GM23338 (cell line): ENCODE results near the gene TGFBR1. TPM values are rescaled to one million over a fixed set of nuclear protein-coding genes. Genes with fewer than 3 reads are reported as not detected.

Source experiments
- ATAC-seq: fragments of 200-7000 bp; cut with Tn5 transposase; 3 replicates; pipeline ENCODE4 v1.9.1; 2020
- DNase-seq: peaks from one replicate; pipeline ENCODE4 v3.0.0-alpha.2; 2015; ENCODE audit warnings: low spot score
- H2AFZ ChIP-seq: fragments of 200-600 bp; sonication (generic); 2 replicates; pipeline ENCODE4 v1.8.0; 2016; ENCODE audit warnings: antibody characterized with exemption, mild to moderate bottlenecking, moderate library complexity
- H3F3A ChIP-seq: fragments of 200-600 bp; sonication (generic); replicated peaks from 2 replicates; pipeline ENCODE4 v1.8.0; 2017; ENCODE audit warnings: antibody characterized with exemption, mixed run types, low read depth
- H3K27ac ChIP-seq: fragments of 200-600 bp; sonication (generic); 2 replicates; pipeline ENCODE4 v1.6.1; 2016; ENCODE audit warnings: low read depth
- H3K27me3 ChIP-seq: fragments of 200-600 bp; sonication (generic); 2 replicates; pipeline ENCODE4 v1.8.0; 2016; ENCODE audit warnings: mild to moderate bottlenecking, mixed run types, moderate library complexity; ENCODE audit not compliant: insufficient read depth
- H3K36me3 ChIP-seq: fragments of 200-600 bp; sonication (generic); 2 replicates; pipeline ENCODE4 v1.8.0; 2016; ENCODE audit warnings: mild to moderate bottlenecking; ENCODE audit not compliant: insufficient read depth
- H3K4me1 ChIP-seq: fragments of 200-600 bp; sonication (generic); 2 replicates; pipeline ENCODE4 v1.8.0; 2016; ENCODE audit warnings: mild to moderate bottlenecking, moderate library complexity; ENCODE audit not compliant: insufficient read depth
- H3K4me2 ChIP-seq: fragments of 200-600 bp; sonication (generic); 2 replicates; pipeline ENCODE4 v1.7.1; 2017; ENCODE audit warnings: mixed run types
- H3K4me3 ChIP-seq: fragments of 200-600 bp; sonication (generic); 2 replicates; pipeline ENCODE4 v1.6.1; 2016; ENCODE audit warnings: mixed run types
- H3K79me2 ChIP-seq: fragments of 200-600 bp; sonication (generic); replicated peaks from 2 replicates; pipeline ENCODE4 v1.8.0; 2017; ENCODE audit warnings: mild to moderate bottlenecking; ENCODE audit not compliant: insufficient read depth
- H3K9me2 ChIP-seq: fragments of 200-600 bp; sonication (generic); 2 replicates; pipeline ENCODE4 v1.8.0; 2017; ENCODE audit not compliant: insufficient read depth
- H4K20me1 ChIP-seq: fragments of 200-600 bp; sonication (generic); replicated peaks from 2 replicates; pipeline ENCODE4 v1.8.0; 2017; ENCODE audit warnings: mild to moderate bottlenecking; ENCODE audit not compliant: insufficient read depth
- H3K27ac Mint-ChIP-seq: 2 replicates; pipeline ENCODE4 v1.8.0; 2020; ENCODE audit warnings: inconsistent platforms, mild to moderate bottlenecking, moderate library complexity, mixed read lengths
- H3K27me3 Mint-ChIP-seq: 3 replicates; pipeline ENCODE4 v1.8.0; 2022; ENCODE audit warnings: low read depth, mild to moderate bottlenecking, moderate library complexity, mixed read lengths, inconsistent platforms; ENCODE audit not compliant: insufficient read depth, poor library complexity
- H3K36me3 Mint-ChIP-seq: 3 replicates; pipeline ENCODE4 v1.8.0; 2021; ENCODE audit warnings: low read depth, mild to moderate bottlenecking, inconsistent platforms, moderate library complexity, mixed read lengths
- H3K4me1 Mint-ChIP-seq: 3 replicates; pipeline ENCODE4 v1.8.0; 2020; ENCODE audit warnings: mild to moderate bottlenecking, inconsistent platforms, mixed read lengths
- H3K4me3 Mint-ChIP-seq: 3 replicates; pipeline ENCODE4 v1.8.0; 2021; ENCODE audit warnings: moderate library complexity, mild to moderate bottlenecking, inconsistent platforms, mixed read lengths
- H3K9me3 Mint-ChIP-seq: 3 replicates; pipeline ENCODE4 v1.8.0; 2020; ENCODE audit warnings: moderate library complexity, mild to moderate bottlenecking, inconsistent platforms, mixed read lengths
- CREB1 ChIP-seq: fragments of 250-450 bp; sonication (Bioruptor Pico); IDR thresholded peaks from 2 replicates; pipeline ENCODE4 v1.5.0; 2020; ENCODE audit warnings: low read depth, mild to moderate bottlenecking, moderate library complexity
- CTCF ChIP-seq, 2 experiments: fragments of 200-600 bp in 1 of 2; sonication (generic) in 1 of 2; conservative IDR thresholded peaks; 2 replicates each; pipeline versions ENCODE4 v1.5.1 to v1.6.1; 2016 to 2017; ENCODE audit warnings: antibody characterized with exemption in 2 of 2, low read depth in 2 of 2, mild to moderate bottlenecking in 2 of 2, moderate library complexity in 1 of 2
- ETS1 ChIP-seq: IDR thresholded peaks from 2 replicates; pipeline ENCODE4 v1.6.1; 2016; ENCODE audit warnings: antibody characterized with exemption
- EZH2 ChIP-seq: fragments of 200-600 bp; sonication (generic); IDR thresholded peaks from one replicate; pipeline ENCODE4 v1.8.0; 2017; ENCODE audit warnings: antibody characterized with exemption, mild to moderate bottlenecking, low read depth; ENCODE audit not compliant: unreplicated experiment
- EZH2phosphoT487 ChIP-seq: fragments of 200-600 bp; sonication (generic); IDR thresholded peaks from one replicate; pipeline ENCODE4 v1.8.1; 2018; ENCODE audit warnings: antibody characterized with exemption; ENCODE audit not compliant: unreplicated experiment
- JUNB ChIP-seq: IDR thresholded peaks from one replicate; pipeline ENCODE4 v1.6.1; 2016; ENCODE audit warnings: antibody characterized with exemption; ENCODE audit not compliant: unreplicated experiment
- NANOG ChIP-seq: IDR thresholded peaks from 2 replicates; pipeline ENCODE4 v1.6.1; 2016; ENCODE audit warnings: antibody characterized with exemption, borderline replicate concordance
- POLR2AphosphoS5 ChIP-seq: IDR thresholded peaks from 2 replicates; pipeline ENCODE4 v1.6.1; 2016; ENCODE audit warnings: antibody characterized with exemption, low read depth
- REST ChIP-seq: IDR thresholded peaks from one replicate; pipeline ENCODE4 v1.6.1; 2018; ENCODE audit warnings: antibody characterized with exemption; ENCODE audit not compliant: unreplicated experiment
- STAT1 ChIP-seq: IDR thresholded peaks from one replicate; pipeline ENCODE4 v1.6.1; 2016; ENCODE audit warnings: antibody characterized with exemption; ENCODE audit not compliant: unreplicated experiment
- ZNF114 ChIP-seq: fragments of 250-450 bp; sonication (Bioruptor Pico); IDR thresholded peaks from 2 replicates; pipeline ENCODE4 v1.5.0; 2020; ENCODE audit warnings: mild to moderate bottlenecking, moderate library complexity
- ZNF331 ChIP-seq: fragments of 250-450 bp; sonication (Bioruptor Pico); IDR thresholded peaks from 2 replicates; pipeline ENCODE4 v1.5.0; 2020; ENCODE audit warnings: low read depth, mild to moderate bottlenecking, moderate library complexity
- ZNF462 ChIP-seq: fragments of 250-450 bp; sonication (Bioruptor Pico); IDR thresholded peaks from 2 replicates; pipeline ENCODE4 v1.5.0; 2020; ENCODE audit warnings: mild to moderate bottlenecking, moderate library complexity
- polyA plus RNA-seq: library from polyadenylated mRNA; unstranded; fragments of >200 nt; fragmentation: Nextera tagmentation; extraction: Ambion mirVana; gene quantifications from 2 replicates; pipeline ENCODE4 v1.2.1, GENCODE V29; 2016
- total RNA-seq: library from RNA; depleted of rRNA; stranded (reverse); fragments of >200 nt; shearing (Covaris generic); gene quantifications from 2 replicates; pipeline ENCODE4 v1.2.3, GENCODE V29; 2014

Gene TGFBR1
- total and polyA plus RNA-seq, 2 experiments from 2014 or later = 9.3 to 40.2 TPM

- H3K4me2 ChIP-seq = no peak overlapping the region
- no peak overlapping the region for H3K27ac ChIP-seq
- Mint-ChIP-seq H3K36me3 (peaks cover 55% of the 10 kb centered on the region), H3K4me1 (peaks cover 6% of the 10 kb centered on the region), H3K9me3 (no peaks in the 10 kb centered on the region), H3K4me3 (no peak overlapping the region), H3K27me3 (peaks cover 2% of the 10 kb centered on the region), H3K27ac (no peak overlapping the region)
- ATAC-seq (no peak), DNase-seq (no peak)
- no peaks in the 10 kb centered on the region for H3K4me1 ChIP-seq
- H4K20me1 ChIP-seq = 0 out of 2 replicates have a peak, but pooled peaks cover 4% of the 10 kb centered on the region
- TF ChIP-seq NANOG = no peak
- no peak for TF ChIP-seq STAT1
- no peak for TF ChIP-seq ETS1
- no peak for TF ChIP-seq EZH2phosphoT487
- no peak for TF ChIP-seq CTCF (conservative IDR thresholded peaks at IDR 0.05; ENCODE audit: low read depth in 2 of 2)
- TF ChIP-seq REST = no peak
- TF ChIP-seq ZNF114 (CRISPR knock-in tag) = no peak
- TF ChIP-seq JUNB = no peak
- no peak for TF ChIP-seq ZNF462
- no peak for TF ChIP-seq POLR2AphosphoS5
- TF ChIP-seq ZNF331 = no peak
- no peak for TF ChIP-seq EZH2
- no peak for TF ChIP-seq CREB1 (CRISPR knock-in tag)
- H3K36me3 ChIP-seq = peaks cover 23% of the 10 kb centered on the region
- H3K4me3 ChIP-seq = no peak overlapping the region
- no peaks in the 10 kb centered on the region for H3K9me2 ChIP-seq
- no peak overlapping the region for H2AFZ ChIP-seq
- H3K79me2 ChIP-seq = no peaks in the 10 kb centered on the region
- no peaks in the 10 kb centered on the region for H3K27me3 ChIP-seq
- no peaks in the 10 kb centered on the region for H3F3A ChIP-seq
Measured at GRCh38 chr9:99143655-99144054, 38.7 kb downstream of the TGFBR1 start.
